Activated CD4-positive, alpha-beta T cell treated with anti-CD3 and anti-CD28 coated beads, Interleukin-2, amount 50 U/mL, for 16 hours (primary cell): Measurements from ENCODE around the gene CDK1.
"Not testable (repeated sequence)": the region's sequence is repeated elsewhere in the genome, so short reads cannot be mapped to it uniquely, and the experiment has no call there.

Experiments
- DNase-seq: peaks from one replicate; pipeline ENCODE4 v3.0.0-alpha.2; 2020

CDK1 gene

GRCh38 chr10:60817398-60817805 is 39.1 kb downstream of the CDK1 start:
- DNase-seq = no peak

DNA sequence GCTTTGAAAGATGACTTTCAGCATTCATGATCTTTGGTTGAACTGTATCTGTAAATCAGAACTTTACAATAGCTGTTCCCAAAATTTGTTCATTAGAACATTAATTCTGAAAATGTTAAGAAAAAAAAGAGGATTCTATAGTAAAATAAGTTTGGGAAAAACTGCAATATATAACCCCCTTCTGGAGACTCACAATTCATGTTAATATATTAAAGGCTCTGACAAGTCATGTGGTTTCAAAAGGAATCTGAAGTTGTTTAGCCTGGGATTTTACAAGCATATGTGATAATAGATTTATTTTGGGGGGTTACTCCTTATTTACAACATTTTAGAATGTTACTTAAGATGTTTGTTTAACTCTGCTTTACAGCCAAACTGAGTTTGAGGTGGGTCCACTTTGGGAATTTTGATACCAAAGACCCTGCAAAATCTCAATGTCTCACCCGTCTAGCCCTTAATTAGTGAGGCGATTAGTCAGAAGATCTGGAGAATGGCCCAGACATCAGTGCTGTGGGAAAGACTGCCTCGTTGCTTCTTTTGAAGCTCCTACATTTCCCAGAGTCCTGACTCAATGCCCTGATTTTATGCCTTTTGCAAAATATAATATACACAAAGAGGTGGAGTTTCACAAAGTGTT is 40.0 kb downstream of the CDK1 start:
- no peak for DNase-seq

DNA sequence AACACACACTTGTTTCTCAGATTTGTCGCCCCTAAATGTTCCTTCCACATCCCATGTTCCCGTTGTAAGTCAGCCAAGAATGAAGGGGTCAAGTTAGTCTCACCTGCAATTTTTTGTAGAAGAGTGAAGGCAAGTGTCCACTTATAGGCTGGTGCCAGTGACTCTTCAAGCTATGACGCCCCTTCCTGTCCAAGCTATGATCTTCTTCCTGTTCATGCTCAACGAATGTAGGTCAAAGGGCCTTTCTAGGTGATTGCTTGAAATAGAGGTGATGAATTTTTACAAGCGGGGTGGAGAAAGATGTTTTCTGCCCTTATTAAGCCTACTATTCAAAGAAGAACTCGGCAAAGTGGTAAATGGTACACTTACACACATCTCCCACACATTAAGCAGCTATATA is 41.0 kb downstream of the CDK1 start:
- DNase-seq = no peak

DNA sequence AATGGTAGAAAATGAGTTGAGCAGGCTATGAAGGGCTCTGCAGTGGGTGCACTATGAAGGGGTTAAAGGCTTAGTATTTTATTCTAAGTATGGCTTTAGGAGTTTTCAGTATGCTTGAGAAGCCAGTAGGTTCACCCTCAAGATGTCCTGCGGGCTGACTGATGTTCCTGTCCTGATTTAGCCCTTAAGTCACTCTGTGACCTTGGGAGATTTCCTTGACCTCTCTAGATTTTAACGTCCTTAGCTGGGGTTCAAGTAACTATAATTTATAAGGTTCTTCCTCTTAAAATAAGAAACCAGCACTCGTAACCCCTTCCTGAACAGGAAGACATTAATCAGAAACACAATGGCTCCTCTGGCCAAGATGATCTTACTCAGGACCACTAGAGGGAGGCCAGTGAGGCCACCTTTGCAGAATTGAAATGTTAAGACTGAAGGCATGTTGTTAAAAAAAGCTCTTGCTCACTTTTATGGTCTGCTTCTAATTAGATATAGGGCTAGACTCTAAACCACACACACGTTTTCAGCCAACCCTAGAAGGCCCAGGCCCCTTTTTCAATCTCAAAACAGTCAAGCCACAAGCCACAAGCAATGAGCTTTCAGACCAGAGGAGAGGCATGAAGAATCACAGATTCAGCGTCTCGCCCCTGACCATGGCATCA is 41.9 kb downstream of the CDK1 start:
- no peak for DNase-seq

DNA sequence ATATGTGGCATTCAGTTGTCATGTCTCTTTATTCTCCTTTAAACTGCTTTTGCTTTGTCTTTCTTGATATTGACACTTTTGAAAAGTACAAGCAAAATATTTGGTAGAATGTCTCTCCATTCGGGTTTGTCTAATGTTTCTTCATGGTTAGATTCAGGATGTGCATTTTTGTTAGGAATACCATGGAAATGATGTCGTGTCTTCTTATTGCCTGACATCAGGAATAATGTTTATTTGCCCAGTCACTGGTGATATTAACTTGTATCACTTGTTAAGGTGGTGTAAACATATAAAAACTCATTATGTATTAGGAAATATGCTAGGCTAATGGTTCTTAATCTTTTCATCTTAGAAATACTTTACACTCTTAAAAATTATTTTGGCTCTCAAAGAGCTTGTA is 43.4 kb downstream of the CDK1 start:
- no peak for DNase-seq

- DNase-seq = no peak
These were observed 44.5 kb downstream of the CDK1 start for GRCh38 chr10:60822809-60823208.

GRCh38 chr10:60823324-60823723 is 45.0 kb downstream of the CDK1 start:
- DNase-seq = no peak

DNA sequence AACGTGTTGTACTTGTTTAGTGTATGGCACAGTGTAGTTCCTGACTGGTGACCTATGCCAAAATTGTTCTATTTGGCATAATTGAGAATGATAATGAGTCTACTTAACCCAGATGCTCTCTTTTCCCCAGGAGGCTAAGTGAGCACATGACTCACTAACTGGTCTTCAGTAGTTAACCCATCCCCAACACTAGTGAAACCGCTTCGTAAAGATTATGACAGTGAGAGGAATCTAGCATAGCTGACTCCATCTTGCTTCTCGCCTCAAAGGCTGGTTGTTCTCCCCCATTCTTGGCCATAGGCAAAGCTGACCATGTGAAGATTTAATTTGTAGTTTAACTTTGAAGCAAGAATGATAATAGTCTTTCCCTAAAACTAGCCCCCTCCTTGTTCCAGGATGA is 47.2 kb downstream of the CDK1 start:
- no peak for DNase-seq

DNA sequence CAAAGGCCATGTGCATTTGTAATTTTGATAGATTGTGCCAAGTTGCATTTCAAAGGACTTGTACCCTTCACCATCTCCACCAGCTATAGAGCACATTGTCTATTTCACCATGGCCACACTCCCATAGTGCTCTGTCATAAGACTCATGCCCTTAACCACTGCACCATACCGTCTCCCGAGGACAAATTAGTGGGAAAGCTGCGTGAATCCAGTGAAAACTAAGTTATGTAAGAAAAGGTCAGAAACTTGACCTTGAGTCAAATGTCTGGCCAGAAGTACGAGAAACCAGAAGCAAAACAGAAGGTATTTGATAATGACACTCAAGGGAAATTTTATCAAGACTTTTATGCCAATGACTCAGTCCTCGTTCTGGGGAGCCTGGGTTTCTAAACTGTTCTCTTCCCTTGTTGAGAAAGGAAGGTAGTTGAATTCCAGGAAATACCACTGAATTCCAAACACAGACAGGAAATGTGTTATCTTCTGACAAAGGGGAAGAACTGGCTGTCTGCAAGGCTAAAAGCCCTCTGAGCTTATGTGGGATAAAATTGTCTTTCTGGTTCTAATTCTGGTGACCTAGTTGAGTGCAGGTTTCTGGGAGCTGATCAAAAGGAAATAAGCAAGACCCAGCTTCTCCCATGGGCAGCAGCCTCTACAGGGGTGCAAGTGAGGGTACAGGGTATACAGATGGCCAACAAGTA is 49.7 kb downstream of the CDK1 start:
- no peak for DNase-seq

GRCh38 chr10:60828489-60828852 is 50.2 kb downstream of the CDK1 start:
- DNase-seq = no peak

GRCh38 chr10:60832136-60832535 is 53.9 kb downstream of the CDK1 start:
- not testable (repeated sequence) for DNase-seq

GRCh38 chr10:60834401-60834800 is 56.1 kb downstream of the CDK1 start:
- DNase-seq = no peak

DNA sequence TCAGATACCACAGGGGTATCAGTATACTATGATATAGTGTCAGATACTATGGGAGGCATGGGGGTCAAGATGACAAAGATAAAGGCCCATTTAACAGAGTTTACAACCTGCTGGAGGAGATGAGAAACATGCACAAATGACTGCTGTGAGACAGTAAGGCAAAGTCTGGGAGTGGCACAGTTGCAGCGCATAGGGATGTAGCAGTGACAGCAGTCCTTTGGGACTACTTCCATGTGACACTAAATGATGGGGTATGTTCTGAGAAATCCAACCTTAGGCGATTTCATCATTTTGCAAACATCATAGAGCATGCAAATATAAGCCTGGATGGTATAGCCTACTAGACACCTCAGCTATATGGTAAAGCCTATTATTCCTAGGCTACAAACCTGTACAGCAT is 56.8 kb downstream of the CDK1 start:
- DNase-seq = no peak

GRCh38 chr10:60841227-60841626 is 62.9 kb downstream of the CDK1 start:
- not testable (repeated sequence) for DNase-seq

GRCh38 chr10:60842694-60843093 is 64.4 kb downstream of the CDK1 start:
- no peak for DNase-seq
